ENCODE measurements around the gene IRS2.

Gene IRS2

GRCh38 chr13:109819874-109820273 lies 33.5 kb upstream of the IRS2 start:
- Histone ChIP-seq H3K9ac (ENCODE audit: low read length) (no peak overlapping the region), H2AFZ (ENCODE audit: low read depth, low read length, severe bottlenecking) (no peak overlapping the region), H3K4me2 (ENCODE audit: low read depth, low read length, poor library complexity, severe bottlenecking) (no peak overlapping the region), H3K79me2 (ENCODE audit: insufficient read depth, low read length) (no peaks in the 10 kb centered on the region), H3K27ac (ENCODE audit: low read depth, low read length) (no peak overlapping the region), H3K36me3 (ENCODE audit: low read length) (no peaks in the 10 kb centered on the region), H3K27me3 (ENCODE audit: low read length) (no peaks in the 10 kb centered on the region), H4K20me1 (ENCODE audit: low read depth, low read length) (no peaks in the 10 kb centered on the region), H3F3A (ENCODE audit: insufficient read depth) (no peaks in the 10 kb centered on the region), H3K4me3 (ENCODE audit: insufficient read depth, low read length, poor library complexity, severe bottlenecking) (no peak overlapping the region), H3K9me2 (replicated peaks; ENCODE audit: insufficient read depth, low read length) (no peaks in the 10 kb centered on the region), H3K9me3 (ENCODE audit: insufficient read depth, low read length) (no peaks in the 10 kb centered on the region)
- TF ChIP-seq EZH2phosphoT487 (conservative IDR thresholded peaks at IDR 0.05; ENCODE audit: low read length) = no peak
- TF ChIP-seq, protein P1, sequence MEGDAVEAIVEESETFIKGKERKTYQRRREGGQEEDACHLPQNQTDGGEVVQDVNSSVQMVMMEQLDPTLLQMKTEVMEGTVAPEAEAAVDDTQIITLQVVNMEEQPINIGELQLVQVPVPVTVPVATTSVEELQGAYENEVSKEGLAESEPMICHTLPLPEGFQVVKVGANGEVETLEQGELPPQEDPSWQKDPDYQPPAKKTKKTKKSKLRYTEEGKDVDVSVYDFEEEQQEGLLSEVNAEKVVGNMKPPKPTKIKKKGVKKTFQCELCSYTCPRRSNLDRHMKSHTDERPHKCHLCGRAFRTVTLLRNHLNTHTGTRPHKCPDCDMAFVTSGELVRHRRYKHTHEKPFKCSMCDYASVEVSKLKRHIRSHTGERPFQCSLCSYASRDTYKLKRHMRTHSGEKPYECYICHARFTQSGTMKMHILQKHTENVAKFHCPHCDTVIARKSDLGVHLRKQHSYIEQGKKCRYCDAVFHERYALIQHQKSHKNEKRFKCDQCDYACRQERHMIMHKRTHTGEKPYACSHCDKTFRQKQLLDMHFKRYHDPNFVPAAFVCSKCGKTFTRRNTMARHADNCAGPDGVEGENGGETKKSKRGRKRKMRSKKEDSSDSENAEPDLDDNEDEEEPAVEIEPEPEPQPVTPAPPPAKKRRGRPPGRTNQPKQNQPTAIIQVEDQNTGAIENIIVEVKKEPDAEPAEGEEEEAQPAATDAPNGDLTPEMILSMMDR (IDR thresholded peaks at IDR 0.05; ENCODE audit: insufficient read depth, low read length, poor library complexity, severe bottlenecking) = no peak

DNA sequence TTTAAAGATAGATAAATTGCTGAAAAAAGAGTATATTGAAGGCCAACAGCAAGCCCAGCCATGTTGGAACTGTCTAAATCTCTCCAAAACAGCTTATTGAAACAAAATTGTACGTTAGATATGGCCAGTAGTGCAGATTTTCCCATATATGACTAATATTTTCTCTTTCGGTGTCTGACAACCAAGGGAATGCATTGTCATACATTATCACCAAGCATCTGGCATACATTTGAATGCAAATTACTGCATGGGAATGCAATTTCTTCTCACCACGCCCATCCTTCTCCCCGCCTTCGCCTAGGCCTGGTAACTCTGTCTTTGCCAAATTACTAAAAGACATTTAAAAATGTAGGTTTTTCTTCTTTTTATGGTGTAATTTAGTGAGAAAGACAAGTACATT lies 32.5 kb upstream of the IRS2 start:
- H3K36me3 ChIP-seq (ENCODE audit: low read length) = no peaks in the 10 kb centered on the region
- H4K20me1 ChIP-seq (ENCODE audit: low read depth, low read length) = no peaks in the 10 kb centered on the region
- no peak overlapping the region for H3K4me2 ChIP-seq (ENCODE audit: low read depth, low read length, poor library complexity, severe bottlenecking)
- no peak overlapping the region for H3K9ac ChIP-seq (ENCODE audit: low read length)
- no peaks in the 10 kb centered on the region for H3K9me2 ChIP-seq (replicated peaks; ENCODE audit: insufficient read depth, low read length)
- TF ChIP-seq EZH2phosphoT487 (conservative IDR thresholded peaks at IDR 0.05; ENCODE audit: low read length) = no peak
- TF ChIP-seq, protein P1 (IDR thresholded peaks at IDR 0.05; ENCODE audit: insufficient read depth, low read length, poor library complexity, severe bottlenecking) = no peak
- H3F3A ChIP-seq (ENCODE audit: insufficient read depth) = no peaks in the 10 kb centered on the region
- H3K27ac ChIP-seq (ENCODE audit: low read depth, low read length) = no peak overlapping the region
- H3K27me3 ChIP-seq (ENCODE audit: low read length) = no peaks in the 10 kb centered on the region
- no peaks in the 10 kb centered on the region for H3K9me3 ChIP-seq (ENCODE audit: insufficient read depth, low read length)
- H2AFZ ChIP-seq (ENCODE audit: low read depth, low read length, severe bottlenecking) = no peak overlapping the region
- H3K4me3 ChIP-seq (ENCODE audit: insufficient read depth, low read length, poor library complexity, severe bottlenecking) = no peak overlapping the region
- no peaks in the 10 kb centered on the region for H3K79me2 ChIP-seq (ENCODE audit: insufficient read depth, low read length)

DNA sequence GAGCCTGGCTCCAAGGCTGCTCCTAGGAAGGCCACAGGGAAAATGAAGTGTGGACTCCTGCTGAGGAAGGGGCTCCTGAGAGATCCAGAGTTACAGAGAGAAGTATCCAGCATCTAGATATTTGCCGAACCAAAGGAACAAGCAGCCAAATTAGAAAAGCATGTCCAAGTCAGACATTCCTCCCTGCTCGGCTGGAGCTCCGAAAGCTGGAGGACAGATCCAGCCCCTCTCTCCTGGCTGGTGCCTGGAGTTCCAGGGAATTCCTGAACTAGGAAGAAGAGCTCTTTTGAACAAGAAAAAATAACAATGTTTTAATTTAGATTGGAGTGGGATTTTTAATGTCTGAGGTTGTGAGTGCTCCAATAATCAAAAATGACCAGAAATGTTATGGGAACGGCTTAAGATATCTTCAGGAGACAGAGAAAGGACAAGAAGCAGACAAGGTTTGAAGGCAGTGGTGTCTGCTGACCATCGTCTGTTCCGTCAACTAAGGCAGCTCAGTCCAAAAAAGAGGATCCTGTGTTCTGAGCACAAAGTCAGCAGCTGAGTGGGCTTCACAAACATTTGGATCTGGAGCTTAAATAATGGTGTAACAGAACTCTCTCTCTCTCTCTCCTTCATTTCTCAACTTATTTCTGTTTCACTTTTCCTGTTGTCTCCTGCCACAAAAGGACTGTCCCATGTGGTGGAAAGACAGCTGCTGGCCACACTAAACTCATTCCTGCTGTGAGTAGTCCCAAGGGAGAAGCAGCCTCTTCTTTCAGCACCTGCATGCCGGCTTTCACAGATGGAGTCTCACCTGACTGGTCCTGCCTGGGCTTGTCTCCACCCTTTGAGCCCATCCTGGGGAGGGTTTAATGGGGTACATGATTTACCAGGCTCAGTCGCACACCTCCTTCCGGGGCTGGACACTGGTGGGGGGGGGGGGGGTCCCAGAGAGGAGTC lies 31.5 kb upstream of the IRS2 start:
- Histone ChIP-seq H3K9me3 (ENCODE audit: insufficient read depth, low read length) (no peaks in the 10 kb centered on the region), H3K27me3 (ENCODE audit: low read length) (no peaks in the 10 kb centered on the region), H2AFZ (ENCODE audit: low read depth, low read length, severe bottlenecking) (no peak overlapping the region), H3K36me3 (ENCODE audit: low read length) (no peaks in the 10 kb centered on the region), H3F3A (ENCODE audit: insufficient read depth) (no peaks in the 10 kb centered on the region), H3K79me2 (ENCODE audit: insufficient read depth, low read length) (no peaks in the 10 kb centered on the region), H3K4me3 (ENCODE audit: insufficient read depth, low read length, poor library complexity, severe bottlenecking) (no peak overlapping the region), H3K9me2 (replicated peaks; ENCODE audit: insufficient read depth, low read length) (no peaks in the 10 kb centered on the region), H3K4me2 (ENCODE audit: low read depth, low read length, poor library complexity, severe bottlenecking) (no peak overlapping the region), H4K20me1 (ENCODE audit: low read depth, low read length) (no peaks in the 10 kb centered on the region), H3K9ac (ENCODE audit: low read length) (no peak overlapping the region), H3K27ac (ENCODE audit: low read depth, low read length) (no peak overlapping the region)
- TF ChIP-seq EZH2phosphoT487 (conservative IDR thresholded peaks at IDR 0.05; ENCODE audit: low read length) = no peak
- TF ChIP-seq, protein P1 (IDR thresholded peaks at IDR 0.05; ENCODE audit: insufficient read depth, low read length, poor library complexity, severe bottlenecking) = no peak
